IMR-90 (cell line): ENCODE data around the gene RHPN2. TPM values are rescaled to one million over a fixed set of nuclear protein-coding genes. Genes with fewer than 3 reads are reported as not detected.

Experiments used
- ATAC-seq: fragments of 200-7000 bp; cut with Tn5 transposase; 2 replicates; pipeline ENCODE4 v1.9.1; 2020; ENCODE audit warnings: low read depth, mild to moderate bottlenecking, moderate library complexity
- BruUV-seq: library from RNA; stranded (reverse); fragments of 400-500 nt; replicated peaks from 2 replicates; lab custom pipeline; 2021; lab: Mats Ljungman, UMichigan
- CTCF ChIA-PET: fragments of 300-600 bp; formaldehyde crosslinking; extraction: SDS; loops from one replicate; lab custom pipeline; 2021; ENCODE audit warnings: antibody characterized with exemption; lab: Yijun Ruan, JAX
- POLR2A ChIA-PET: fragments of 300-600 bp; sonication (Branson Sonifier 250); formaldehyde crosslinking; loops from one replicate; lab custom pipeline; 2022; ENCODE audit warnings: antibody characterized with exemption; ENCODE audit not compliant: unreplicated experiment; lab: Charles Lee
- DNase-seq: peaks from one replicate; pipeline ENCODE4 v3.0.0; 2013
- H2AFZ ChIP-seq: replicated peaks from 2 replicates; pipeline ENCODE3; 2013; ENCODE audit warnings: low read length, mild to moderate bottlenecking; ENCODE audit not compliant: poor library complexity
- H2AK5ac ChIP-seq: 2 replicates; pipeline ENCODE4 v1.6.1; 2013; ENCODE audit warnings: low read depth, low read length, inconsistent platforms
- H2AK9ac ChIP-seq: replicated peaks from 2 replicates; pipeline ENCODE3; 2013; ENCODE audit warnings: mild to moderate bottlenecking, low read depth, low read length, moderate library complexity; ENCODE audit not compliant: poor library complexity
- H2BK120ac ChIP-seq: 2 replicates; pipeline ENCODE4 v1.6.1; 2013; ENCODE audit warnings: low read depth, low read length, inconsistent platforms
- H2BK15ac ChIP-seq: 3 replicates; pipeline ENCODE4 v1.6.1; 2013; ENCODE audit warnings: low read depth, low read length, inconsistent platforms
- H2BK20ac ChIP-seq: 2 replicates; pipeline ENCODE4 v1.6.1; 2013; ENCODE audit warnings: low read depth, mild to moderate bottlenecking, inconsistent platforms, low read length, moderate library complexity
- H2BK5ac ChIP-seq: 2 replicates; pipeline ENCODE4 v1.6.1; 2013; ENCODE audit warnings: mild to moderate bottlenecking, low read depth, low read length, inconsistent platforms; ENCODE audit not compliant: poor library complexity, severe bottlenecking
- H3K14ac ChIP-seq: replicated peaks from 2 replicates; pipeline ENCODE4 v1.6.1; 2013; ENCODE audit warnings: low read depth, low read length, inconsistent platforms
- H3K18ac ChIP-seq: 2 replicates; pipeline ENCODE4 v1.6.1; 2013; ENCODE audit warnings: low read depth, low read length, control low read depth
- H3K23ac ChIP-seq: 2 replicates; pipeline ENCODE4 v1.6.1; 2013; ENCODE audit warnings: low read depth, low read length, inconsistent platforms
- H3K27ac ChIP-seq: 2 replicates; pipeline ENCODE4 v1.5.1; 2013; ENCODE audit warnings: mild to moderate bottlenecking, control low read depth, low read length; ENCODE audit not compliant: insufficient read depth
- H3K27me3 ChIP-seq: 2 replicates; pipeline ENCODE4 v1.6.1; 2013; ENCODE audit warnings: low read length; ENCODE audit not compliant: control insufficient read depth, insufficient read depth
- H3K36me3 ChIP-seq: 2 replicates; pipeline ENCODE4 v1.6.1; 2013; ENCODE audit warnings: low read length, mixed read lengths; ENCODE audit not compliant: control insufficient read depth, insufficient read depth
- H3K4ac ChIP-seq: 2 replicates; pipeline ENCODE4 v1.6.1; 2013; ENCODE audit warnings: low read depth, low read length, inconsistent platforms
- H3K4me1 ChIP-seq: 2 replicates; pipeline ENCODE4 v1.6.1; 2013; ENCODE audit warnings: low read length, mixed read lengths; ENCODE audit not compliant: control insufficient read depth, insufficient read depth
- H3K4me2 ChIP-seq: 2 replicates; pipeline ENCODE4 v1.6.1; 2013; ENCODE audit warnings: low read depth, mild to moderate bottlenecking, control low read depth, low read length, moderate library complexity
- H3K4me3 ChIP-seq: 2 replicates; pipeline ENCODE4 v1.5.1; 2013; ENCODE audit warnings: low read depth, mild to moderate bottlenecking, control low read depth, low read length, moderate library complexity; ENCODE audit not compliant: insufficient read depth
- H3K56ac ChIP-seq: 2 replicates; pipeline ENCODE4 v1.6.1; 2013; ENCODE audit warnings: low read length, inconsistent platforms; ENCODE audit not compliant: insufficient read depth; ENCODE audit errors: extremely low read depth
- H3K79me1 ChIP-seq, 2 experiments: 2 replicates each; pipeline ENCODE4 v1.6.1; 2013; ENCODE audit warnings: low read length in 2 of 2, inconsistent platforms in 1 of 2, low read depth in 1 of 2
- H3K9ac ChIP-seq: 2 replicates; pipeline ENCODE4 v1.6.1; 2013; ENCODE audit warnings: low read depth, low read length, control low read depth
- H3K9me1 ChIP-seq: 2 replicates; pipeline ENCODE4 v1.6.1; 2013; ENCODE audit warnings: low read length, inconsistent platforms; ENCODE audit not compliant: insufficient read depth
- H3K9me3 ChIP-seq: 2 replicates; pipeline ENCODE4 v1.6.1; 2013; ENCODE audit warnings: low read length; ENCODE audit not compliant: control insufficient read depth, insufficient read depth
- H4K20me1 ChIP-seq: 2 replicates; pipeline ENCODE4 v1.6.1; 2013; ENCODE audit warnings: low read length, inconsistent platforms; ENCODE audit not compliant: insufficient read depth
- H4K5ac ChIP-seq: 2 replicates; pipeline ENCODE4 v1.6.1; 2013; ENCODE audit warnings: mild to moderate bottlenecking, low read depth, low read length, control low read depth
- H4K8ac ChIP-seq, 2 experiments: 2 replicates each; pipeline ENCODE4 v1.6.1; 2013; ENCODE audit warnings: low read depth in 2 of 2, low read length in 2 of 2, control low read depth in 1 of 2, inconsistent platforms in 1 of 2
- H4K91ac ChIP-seq: 2 replicates; pipeline ENCODE4 v1.6.1; 2013; ENCODE audit warnings: low read depth, low read length, inconsistent platforms; ENCODE audit not compliant: insufficient read depth
- CEBPB ChIP-seq: IDR thresholded peaks from 2 replicates; pipeline ENCODE4 v1.6.1; 2012; ENCODE audit warnings: low read depth, low read length, improper control_type of control experiment
- CHD1 ChIP-seq: IDR thresholded peaks from 2 replicates; pipeline ENCODE4 v1.6.1; 2012; ENCODE audit warnings: low read depth, low read length, improper control_type of control experiment
- ELK1 ChIP-seq: fragments of 150-350 bp; IDR thresholded peaks from 2 replicates; pipeline ENCODE4 v1.6.1; 2016; ENCODE audit warnings: low read depth, mild to moderate bottlenecking, low read length, moderate library complexity, borderline replicate concordance
- MAZ ChIP-seq: IDR thresholded peaks from 2 replicates; pipeline ENCODE4 v1.6.1; 2012; ENCODE audit warnings: low read depth, mild to moderate bottlenecking, low read length, improper control_type of control experiment, moderate library complexity, borderline replicate concordance
- NFE2L2 ChIP-seq: fragments of 150-350 bp; IDR thresholded peaks from 2 replicates; pipeline ENCODE4 v1.6.1; 2016; ENCODE audit warnings: low read depth, mild to moderate bottlenecking, low read length
- RAD21 ChIP-seq: IDR thresholded peaks from 2 replicates; pipeline ENCODE4 v1.6.1; 2012; ENCODE audit warnings: low read length, improper control_type of control experiment
- RCOR1 ChIP-seq: IDR thresholded peaks from 2 replicates; pipeline ENCODE4 v1.6.1; 2012; ENCODE audit warnings: mild to moderate bottlenecking, low read length, improper control_type of control experiment; ENCODE audit not compliant: insufficient replicate concordance
- RFX5 ChIP-seq: IDR thresholded peaks from 2 replicates; pipeline ENCODE4 v1.8.0; 2012; ENCODE audit warnings: low read depth, mild to moderate bottlenecking, low read length, moderate library complexity
- USF2 ChIP-seq: fragments of 150-350 bp; IDR thresholded peaks from 2 replicates; pipeline ENCODE4 v1.6.1; 2017; ENCODE audit warnings: mild to moderate bottlenecking, antibody characterized with exemption, low read length, low read depth
- WGBS, 2 experiments: methylation state at CpG; one replicate each; pipeline versions ENCODE4 v1.1.5 to v1.1.7; 2013; ENCODE audit warnings: missing lambda C conversion rate in 2 of 2; ENCODE audit not compliant: insufficient read length in 1 of 2; ENCODE audit errors: extremely low coverage in 2 of 2; 5-methylcytosine and 5-hydroxymethylcytosine counted together
- dilution Hi-C: fragments of 300-500 bp; cut with HindIII; formaldehyde crosslinking; loops from one replicate; pipeline ENCODE4 v1.14.3; 2018; ENCODE audit warnings: low sequenced_read_pairs; ENCODE audit not compliant: unreplicated experiment
- in situ Hi-C: fragments of 300-500 bp; cut with MboI; formaldehyde crosslinking; loops from 3 replicates; pipeline ENCODE4 v1.14.3; 2019; ENCODE audit warnings: low sequenced_read_pairs, inconsistent platforms, mixed read lengths
- intact Hi-C: fragments of 100-400 bp; cut with micrococcal nuclease; formaldehyde crosslinking; loops from 2 replicates; pipeline ENCODE4 v1.10.0; 2022
- polyA plus RNA-seq, 3 experiments: library from polyadenylated mRNA; depleted of rRNA; stranded (reverse); fragments of >200 nt; gene quantifications; 2 replicates each; pipeline ENCODE4 v1.2.3, GENCODE V29; 2012; ENCODE audit warnings: low replicate concordance in 1 of 3
- total RNA-seq: library from RNA; depleted of rRNA; stranded (reverse); fragments of >200 nt; gene quantifications from 2 replicates; pipeline ENCODE4 v1.2.3, GENCODE V29; 2012

RHPN2 gene
- total and polyA plus RNA-seq, 2 of the 4 experiments (the other 2 are of a cell fraction), result 2.3 to 4.0 TPM

- intact Hi-C loops (no loop called here), in situ Hi-C loops (no loop called here), dilution Hi-C loops (no loop called here)
- Histone ChIP-seq H3K9me1 (no peaks in the 10 kb centered on the region), H3K14ac (no peak overlapping the region), H4K8ac (no peak overlapping the region), H2BK5ac (no peak overlapping the region), H3K4ac (no peak overlapping the region), H3K27ac (no peak overlapping the region), H2BK120ac (no peak overlapping the region), H2AFZ (no peak overlapping the region), H3K56ac (no peak overlapping the region), H3K36me3 (peaks cover 3% of the 10 kb centered on the region; the same call in 1 of the 2 replicates), H2BK15ac (no peak overlapping the region), H2AK9ac (no peak overlapping the region), H3K4me1 (no peaks in the 10 kb centered on the region), H3K18ac (no peak overlapping the region), H3K9ac (no peak overlapping the region), H4K20me1 (no peaks in the 10 kb centered on the region), H3K9me3 (no peaks in the 10 kb centered on the region), H4K5ac (no peak overlapping the region), H3K23ac (no peak overlapping the region), H2AK5ac (no peak overlapping the region), H3K4me2 (no peak overlapping the region), H2BK20ac (no peak overlapping the region), H3K4me3 (no peak overlapping the region), H3K79me1 (no peaks in the 10 kb centered on the region), H4K91ac (no peak overlapping the region), H3K27me3 (no peaks in the 10 kb centered on the region)
- BruUV-seq, result no TSS peak
- CTCF ChIA-PET, result interaction anchor here (0.7 kb wide), 1 partner anchor 41 kb away, joined by 3 read pairs; no protein-coding TSS in a partner anchor
- TF ChIP-seq RAD21 (no peak), MAZ (no peak), CHD1 (no peak), RFX5 (no peak), CEBPB (no peak), NFE2L2 (no peak), ELK1 (no peak), RCOR1 (no peak), USF2 (no peak)
- DNase-seq (no peak), ATAC-seq (no peak)
- WGBS, 2 experiments, result no CpG with 5 or more reads among the region's 5 CpGs
- POLR2A ChIA-PET, result interaction anchor here (0.6 kb wide), 1 partner anchor 171 kb away, joined by 5 read pairs; no protein-coding TSS in a partner anchor
These were observed 59.2 kb downstream of the RHPN2 start for GRCh38 chr19:33005440-33005839.
